NCI-H446 treated with DMSO at 0.1 percent for 48 hours (cell line): ENCODE results near the gene PKD1L1.

Experiments used
- DNase-seq: peaks from one replicate; lab custom pipeline; 2025; lab: John Stamatoyannopoulos, UW

PKD1L1 gene

GRCh38 chr7:47735431-47736345 is 212.6 kb downstream of the PKD1L1 start:
- DNase-seq, result no peak

GRCh38 chr7:47734949-47735291 is 213.3 kb downstream of the PKD1L1 start:
- no peak for DNase-seq

GRCh38 chr7:47734287-47734948 is 213.8 kb downstream of the PKD1L1 start:
- no peak for DNase-seq

- no peak for DNase-seq
Observed at GRCh38 chr7:47730142-47730541, 218.1 kb downstream of the PKD1L1 start.

GRCh38 chr7:47726047-47726726 is 222.1 kb downstream of the PKD1L1 start:
- no peak for DNase-seq

- no peak for DNase-seq
Observed at GRCh38 chr7:47725031-47725780, 223.1 kb downstream of the PKD1L1 start.
